Panc1 (cell line): ENCODE data around the gene ZCCHC24.

Experiments used
- POLR2AphosphoS5 ChIP-seq: IDR thresholded peaks from 2 replicates; pipeline ENCODE4 v1.6.1; 2012; ENCODE audit warnings: mild to moderate bottlenecking, low read depth, low read length, moderate library complexity
- SIN3A ChIP-seq: IDR thresholded peaks from 2 replicates; pipeline ENCODE4 v1.6.1; 2012; ENCODE audit warnings: low read depth, mild to moderate bottlenecking, low read length, moderate library complexity, borderline replicate concordance; ENCODE audit not compliant: insufficient read depth
- TF ChIP-seq, protein P1 (sequence below): fragments of 450-650 bp; IDR thresholded peaks from 2 replicates; pipeline ENCODE4 v1.5.1; 2017; ENCODE audit warnings: mild to moderate bottlenecking
- TF ChIP-seq, protein P2 (sequence below), 2 experiments: IDR thresholded peaks; 2 replicates each; pipeline ENCODE4 v1.6.1; 2011 to 2012; ENCODE audit warnings: low read depth in 2 of 2, control low read depth in 1 of 2, low read length in 1 of 2, mild to moderate bottlenecking in 1 of 2, moderate library complexity in 1 of 2; ENCODE audit not compliant: insufficient read depth in 1 of 2

DNA sequence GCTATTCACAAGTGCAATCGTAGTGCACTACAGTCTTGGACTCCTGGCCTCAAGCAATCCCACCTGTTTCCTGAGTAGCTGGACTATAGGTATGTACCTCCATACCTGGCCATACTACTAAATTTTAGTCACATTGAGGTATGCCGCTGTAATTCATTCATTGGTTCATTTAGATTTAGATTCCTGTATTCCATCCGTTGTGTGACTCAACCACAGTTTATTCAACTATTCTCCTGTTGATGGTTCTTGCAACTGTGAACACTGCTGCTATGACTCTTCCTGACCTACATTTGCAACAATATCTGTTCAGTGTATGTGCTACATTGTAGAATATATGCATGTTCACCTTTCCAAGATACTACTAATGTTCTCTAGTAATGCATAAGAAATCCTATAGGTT lies 8.0 kb upstream of the ZCCHC24 start:
- TF ChIP-seq, protein P1, sequence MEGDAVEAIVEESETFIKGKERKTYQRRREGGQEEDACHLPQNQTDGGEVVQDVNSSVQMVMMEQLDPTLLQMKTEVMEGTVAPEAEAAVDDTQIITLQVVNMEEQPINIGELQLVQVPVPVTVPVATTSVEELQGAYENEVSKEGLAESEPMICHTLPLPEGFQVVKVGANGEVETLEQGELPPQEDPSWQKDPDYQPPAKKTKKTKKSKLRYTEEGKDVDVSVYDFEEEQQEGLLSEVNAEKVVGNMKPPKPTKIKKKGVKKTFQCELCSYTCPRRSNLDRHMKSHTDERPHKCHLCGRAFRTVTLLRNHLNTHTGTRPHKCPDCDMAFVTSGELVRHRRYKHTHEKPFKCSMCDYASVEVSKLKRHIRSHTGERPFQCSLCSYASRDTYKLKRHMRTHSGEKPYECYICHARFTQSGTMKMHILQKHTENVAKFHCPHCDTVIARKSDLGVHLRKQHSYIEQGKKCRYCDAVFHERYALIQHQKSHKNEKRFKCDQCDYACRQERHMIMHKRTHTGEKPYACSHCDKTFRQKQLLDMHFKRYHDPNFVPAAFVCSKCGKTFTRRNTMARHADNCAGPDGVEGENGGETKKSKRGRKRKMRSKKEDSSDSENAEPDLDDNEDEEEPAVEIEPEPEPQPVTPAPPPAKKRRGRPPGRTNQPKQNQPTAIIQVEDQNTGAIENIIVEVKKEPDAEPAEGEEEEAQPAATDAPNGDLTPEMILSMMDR: no peak
- TF ChIP-seq POLR2AphosphoS5 (no peak), SIN3A (no peak)
- TF ChIP-seq, protein P2, sequence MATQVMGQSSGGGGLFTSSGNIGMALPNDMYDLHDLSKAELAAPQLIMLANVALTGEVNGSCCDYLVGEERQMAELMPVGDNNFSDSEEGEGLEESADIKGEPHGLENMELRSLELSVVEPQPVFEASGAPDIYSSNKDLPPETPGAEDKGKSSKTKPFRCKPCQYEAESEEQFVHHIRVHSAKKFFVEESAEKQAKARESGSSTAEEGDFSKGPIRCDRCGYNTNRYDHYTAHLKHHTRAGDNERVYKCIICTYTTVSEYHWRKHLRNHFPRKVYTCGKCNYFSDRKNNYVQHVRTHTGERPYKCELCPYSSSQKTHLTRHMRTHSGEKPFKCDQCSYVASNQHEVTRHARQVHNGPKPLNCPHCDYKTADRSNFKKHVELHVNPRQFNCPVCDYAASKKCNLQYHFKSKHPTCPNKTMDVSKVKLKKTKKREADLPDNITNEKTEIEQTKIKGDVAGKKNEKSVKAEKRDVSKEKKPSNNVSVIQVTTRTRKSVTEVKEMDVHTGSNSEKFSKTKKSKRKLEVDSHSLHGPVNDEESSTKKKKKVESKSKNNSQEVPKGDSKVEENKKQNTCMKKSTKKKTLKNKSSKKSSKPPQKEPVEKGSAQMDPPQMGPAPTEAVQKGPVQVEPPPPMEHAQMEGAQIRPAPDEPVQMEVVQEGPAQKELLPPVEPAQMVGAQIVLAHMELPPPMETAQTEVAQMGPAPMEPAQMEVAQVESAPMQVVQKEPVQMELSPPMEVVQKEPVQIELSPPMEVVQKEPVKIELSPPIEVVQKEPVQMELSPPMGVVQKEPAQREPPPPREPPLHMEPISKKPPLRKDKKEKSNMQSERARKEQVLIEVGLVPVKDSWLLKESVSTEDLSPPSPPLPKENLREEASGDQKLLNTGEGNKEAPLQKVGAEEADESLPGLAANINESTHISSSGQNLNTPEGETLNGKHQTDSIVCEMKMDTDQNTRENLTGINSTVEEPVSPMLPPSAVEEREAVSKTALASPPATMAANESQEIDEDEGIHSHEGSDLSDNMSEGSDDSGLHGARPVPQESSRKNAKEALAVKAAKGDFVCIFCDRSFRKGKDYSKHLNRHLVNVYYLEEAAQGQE (IDR thresholded peaks at IDR 0.05; ENCODE audit: insufficient read depth in 1 of 2, low read depth in 2 of 2, low read length in 1 of 2): no peak
